HEK293 (cell line): Measurements from ENCODE around the gene ZNF792.

Experiments
- EGR2 ChIP-seq: fragments of 450-650 bp; formaldehyde crosslinking; IDR thresholded peaks from 2 replicates; pipeline ENCODE4 v1.5.1; 2016; ENCODE audit warnings: low read depth, missing biosample characterization, missing genetic modification characterization
- GLI4 ChIP-seq: fragments of 450-650 bp; formaldehyde crosslinking; IDR thresholded peaks from 2 replicates; pipeline ENCODE4 v1.5.1; 2016; ENCODE audit warnings: missing biosample characterization, missing genetic modification characterization
- KLF7 ChIP-seq: fragments of 450-650 bp; formaldehyde crosslinking; IDR thresholded peaks from 2 replicates; pipeline ENCODE4 v1.5.1; 2016; ENCODE audit warnings: missing biosample characterization, missing genetic modification characterization, borderline replicate concordance
- KLF8 ChIP-seq: fragments of 450-650 bp; formaldehyde crosslinking; IDR thresholded peaks from 2 replicates; pipeline ENCODE4 v1.5.1; 2016; ENCODE audit warnings: missing biosample characterization, missing genetic modification characterization
- OSR2 ChIP-seq: fragments of 450-650 bp; formaldehyde crosslinking; IDR thresholded peaks from 2 replicates; pipeline ENCODE4 v1.5.1; 2016; ENCODE audit warnings: missing biosample characterization, missing genetic modification characterization
- PRDM1 ChIP-seq: fragments of 450-650 bp; formaldehyde crosslinking; IDR thresholded peaks from 2 replicates; pipeline ENCODE4; 2016; ENCODE audit warnings: missing biosample characterization, missing genetic modification characterization
- ZBTB17 ChIP-seq: fragments of 450-650 bp; formaldehyde crosslinking; IDR thresholded peaks from 2 replicates; pipeline ENCODE4 v1.5.1; 2016; ENCODE audit warnings: missing biosample characterization, missing genetic modification characterization
- ZFP3 ChIP-seq: fragments of 450-650 bp; formaldehyde crosslinking; IDR thresholded peaks from 2 replicates; pipeline ENCODE4 v1.5.1; 2016; ENCODE audit warnings: low read depth, missing biosample characterization, missing genetic modification characterization
- ZNF121 ChIP-seq: fragments of 450-650 bp; formaldehyde crosslinking; IDR thresholded peaks from 2 replicates; pipeline ENCODE4 v1.5.1; 2016; ENCODE audit warnings: missing biosample characterization, missing genetic modification characterization
- ZNF174 ChIP-seq: fragments of 450-650 bp; formaldehyde crosslinking; IDR thresholded peaks from 2 replicates; pipeline ENCODE4 v1.5.0; 2017; ENCODE audit warnings: missing biosample characterization, mild to moderate bottlenecking, missing genetic modification characterization
- ZNF2 ChIP-seq: fragments of 450-650 bp; formaldehyde crosslinking; IDR thresholded peaks from 2 replicates; pipeline ENCODE4 v1.5.1; 2016; ENCODE audit warnings: missing biosample characterization, missing genetic modification characterization
- ZNF311 ChIP-seq: fragments of 450-650 bp; formaldehyde crosslinking; IDR thresholded peaks from 2 replicates; pipeline ENCODE4 v1.5.1; 2017; ENCODE audit warnings: missing biosample characterization, missing genetic modification characterization, borderline replicate concordance
- ZNF391 ChIP-seq: fragments of 450-650 bp; formaldehyde crosslinking; IDR thresholded peaks from 2 replicates; pipeline ENCODE4 v1.5.1; 2016; ENCODE audit warnings: low read depth, missing biosample characterization, missing genetic modification characterization, borderline replicate concordance
- ZNF394 ChIP-seq: fragments of 450-650 bp; formaldehyde crosslinking; IDR thresholded peaks from 2 replicates; pipeline ENCODE4 v1.5.1; 2016; ENCODE audit warnings: missing biosample characterization, missing genetic modification characterization, mild to moderate bottlenecking, moderate library complexity, borderline replicate concordance
- ZNF426 ChIP-seq: fragments of 450-650 bp; formaldehyde crosslinking; IDR thresholded peaks from 2 replicates; pipeline ENCODE4 v1.5.1; 2017; ENCODE audit warnings: missing biosample characterization, missing genetic modification characterization, mild to moderate bottlenecking, inconsistent platforms, moderate library complexity
- ZNF501 ChIP-seq: fragments of 450-650 bp; formaldehyde crosslinking; IDR thresholded peaks from 2 replicates; pipeline ENCODE4 v1.5.1; 2016; ENCODE audit warnings: missing biosample characterization, missing genetic modification characterization
- ZNF510 ChIP-seq: fragments of 450-650 bp; formaldehyde crosslinking; IDR thresholded peaks from 2 replicates; pipeline ENCODE4 v1.5.1; 2018; ENCODE audit warnings: mild to moderate bottlenecking, missing genetic modification characterization, missing biosample characterization; ENCODE audit not compliant: insufficient replicate concordance
- ZNF514 ChIP-seq: fragments of 450-650 bp; formaldehyde crosslinking; IDR thresholded peaks from 2 replicates; pipeline ENCODE4 v1.5.1; 2016; ENCODE audit warnings: missing biosample characterization, missing genetic modification characterization
- ZNF558 ChIP-seq: fragments of 450-650 bp; formaldehyde crosslinking; IDR thresholded peaks from 2 replicates; pipeline ENCODE4 v1.5.1; 2016; ENCODE audit warnings: missing biosample characterization, missing genetic modification characterization
- ZNF629 ChIP-seq: fragments of 450-650 bp; formaldehyde crosslinking; IDR thresholded peaks from 2 replicates; pipeline ENCODE4 v1.5.1; 2017; ENCODE audit warnings: missing biosample characterization, missing genetic modification characterization
- ZNF660 ChIP-seq: fragments of 450-650 bp; IDR thresholded peaks from 2 replicates; pipeline ENCODE4 v1.5.1; 2018; ENCODE audit warnings: missing biosample characterization, mild to moderate bottlenecking, missing genetic modification characterization
- ZNF791 ChIP-seq: fragments of 450-650 bp; formaldehyde crosslinking; IDR thresholded peaks from 2 replicates; pipeline ENCODE4 v1.5.1; 2016; ENCODE audit warnings: missing biosample characterization, missing genetic modification characterization
- ZNF792 ChIP-seq: fragments of 450-650 bp; formaldehyde crosslinking; IDR thresholded peaks from 2 replicates; pipeline ENCODE4 v1.5.1; 2016; ENCODE audit warnings: missing biosample characterization, missing genetic modification characterization
- TF ChIP-seq, protein P1 (sequence below): fragments of 450-650 bp; IDR thresholded peaks from 2 replicates; pipeline ENCODE4 v1.5.1; 2018; ENCODE audit warnings: missing biosample characterization, missing genetic modification characterization
- TF ChIP-seq, protein P2 (sequence below): fragments of 450-650 bp; formaldehyde crosslinking; conservative IDR thresholded peaks from 2 replicates; pipeline ENCODE4 v1.5.1; 2016; ENCODE audit warnings: low read depth, missing biosample characterization, missing genetic modification characterization
- TF ChIP-seq, protein P3 (sequence below): fragments of 450-650 bp; formaldehyde crosslinking; optimal IDR thresholded peaks from 2 replicates; pipeline ENCODE3; 2016; ENCODE audit warnings: missing biosample characterization, mild to moderate bottlenecking, missing genetic modification characterization
- TF ChIP-seq, protein P4 (sequence below): fragments of 450-650 bp; IDR thresholded peaks from 2 replicates; pipeline ENCODE4 v1.5.1; 2018; ENCODE audit warnings: missing biosample characterization, mild to moderate bottlenecking, missing genetic modification characterization
- TF ChIP-seq, protein P5 (sequence below): fragments of 450-650 bp; formaldehyde crosslinking; IDR thresholded peaks from 2 replicates; pipeline ENCODE4 v1.5.1; 2016; ENCODE audit warnings: missing biosample characterization, missing genetic modification characterization
- TF ChIP-seq, protein P6 (sequence below): fragments of 450-650 bp; formaldehyde crosslinking; IDR thresholded peaks from 2 replicates; pipeline ENCODE4 v1.5.1; 2016; ENCODE audit warnings: missing biosample characterization, missing genetic modification characterization, low read depth

Gene ZNF792

DNA sequence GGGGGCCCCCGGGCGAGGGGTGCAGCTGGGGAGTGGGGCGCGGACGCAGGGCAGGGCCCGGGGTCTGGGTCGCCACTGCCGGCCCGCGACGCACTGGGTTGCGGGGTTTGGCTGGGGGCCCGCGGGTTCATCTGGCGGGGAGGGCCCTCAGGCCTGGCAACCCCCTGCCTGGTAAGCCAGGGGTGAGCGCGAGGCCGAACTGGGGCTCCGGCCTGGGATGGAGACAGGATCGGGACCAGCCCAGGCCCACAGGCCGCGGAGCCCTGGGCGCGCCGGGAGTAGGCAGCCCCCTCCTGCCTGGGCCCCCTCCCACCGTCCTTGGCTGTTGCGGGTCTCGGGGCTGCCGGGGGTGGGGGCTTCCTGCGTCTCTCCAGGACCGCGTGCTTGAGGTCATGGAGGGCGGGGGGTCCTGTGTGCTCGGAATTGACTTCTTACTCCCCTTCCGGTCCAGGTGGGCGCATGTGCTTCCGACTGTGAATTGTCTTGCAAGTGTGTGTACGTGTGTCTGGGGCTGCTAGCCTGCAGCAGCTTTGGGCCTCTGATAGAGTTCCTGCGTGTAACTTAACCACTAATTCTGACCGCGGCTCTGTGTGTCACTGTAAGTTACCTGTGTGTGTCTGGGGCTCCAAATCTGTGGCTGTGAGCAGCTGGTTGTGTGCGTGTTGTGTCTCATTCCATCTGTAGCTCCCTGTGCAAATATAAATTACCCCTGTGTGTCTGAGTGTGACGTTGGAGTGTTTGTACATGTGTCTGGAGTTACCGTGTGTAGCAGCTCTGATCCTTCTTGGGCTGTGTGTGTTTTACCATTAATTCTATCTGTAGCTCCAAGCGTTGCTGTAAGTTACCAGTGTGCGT lies 36.8 kb upstream of the ZNF792 start (continued):
- TF ChIP-seq ZNF510 (tag by site-specific recombination) (no peak), ZFP3 (tag by site-specific recombination) (no peak), ZNF629 (tag by site-specific recombination) (peak; percentile 70; the same call in 1 of the 2 replicates), GLI4 (tag by site-specific recombination) (no peak), EGR2 (tag by site-specific recombination) (0 out of 2 replicates have a peak, but pooled peaks have one; percentile 25), PRDM1 (tag by site-specific recombination) (no peak), ZNF558 (tag by site-specific recombination) (no peak), ZNF792 (0 out of 2 replicates have a peak, but pooled peaks have one; percentile 49), KLF8 (tag by site-specific recombination) (peak; percentile 70; the same call in 1 of the 2 replicates), ZNF791 (tag by site-specific recombination) (no peak), ZNF2 (tag by site-specific recombination) (peak; percentile 87; the same call in 1 of the 2 replicates), KLF7 (peak; percentile 38; the same call in 1 of the 2 replicates), ZBTB17 (tag by site-specific recombination) (peak; percentile 79), ZNF174 (tag by site-specific recombination) (no peak), ZNF426 (tag by site-specific recombination) (no peak), ZNF391 (tag by site-specific recombination) (peak; percentile 66; the same call in 1 of the 2 replicates), ZNF121 (tag by site-specific recombination) (0 out of 2 replicates have a peak, but pooled peaks have one; percentile 14), ZNF501 (tag by site-specific recombination) (0 out of 2 replicates have a peak, but pooled peaks have one; percentile 36), ZNF311 (tag by site-specific recombination) (no peak), ZNF394 (tag by site-specific recombination) (no peak), ZNF514 (no peak), ZNF660 (tag by site-specific recombination) (no peak), OSR2 (tag by site-specific recombination) (no peak)
- TF ChIP-seq, protein P1, sequence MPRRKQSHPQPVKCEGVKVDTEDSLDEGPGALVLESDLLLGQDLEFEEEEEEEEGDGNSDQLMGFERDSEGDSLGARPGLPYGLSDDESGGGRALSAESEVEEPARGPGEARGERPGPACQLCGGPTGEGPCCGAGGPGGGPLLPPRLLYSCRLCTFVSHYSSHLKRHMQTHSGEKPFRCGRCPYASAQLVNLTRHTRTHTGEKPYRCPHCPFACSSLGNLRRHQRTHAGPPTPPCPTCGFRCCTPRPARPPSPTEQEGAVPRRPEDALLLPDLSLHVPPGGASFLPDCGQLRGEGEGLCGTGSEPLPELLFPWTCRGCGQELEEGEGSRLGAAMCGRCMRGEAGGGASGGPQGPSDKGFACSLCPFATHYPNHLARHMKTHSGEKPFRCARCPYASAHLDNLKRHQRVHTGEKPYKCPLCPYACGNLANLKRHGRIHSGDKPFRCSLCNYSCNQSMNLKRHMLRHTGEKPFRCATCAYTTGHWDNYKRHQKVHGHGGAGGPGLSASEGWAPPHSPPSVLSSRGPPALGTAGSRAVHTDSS (tag by site-specific recombination) = no peak
- TF ChIP-seq, protein P2, sequence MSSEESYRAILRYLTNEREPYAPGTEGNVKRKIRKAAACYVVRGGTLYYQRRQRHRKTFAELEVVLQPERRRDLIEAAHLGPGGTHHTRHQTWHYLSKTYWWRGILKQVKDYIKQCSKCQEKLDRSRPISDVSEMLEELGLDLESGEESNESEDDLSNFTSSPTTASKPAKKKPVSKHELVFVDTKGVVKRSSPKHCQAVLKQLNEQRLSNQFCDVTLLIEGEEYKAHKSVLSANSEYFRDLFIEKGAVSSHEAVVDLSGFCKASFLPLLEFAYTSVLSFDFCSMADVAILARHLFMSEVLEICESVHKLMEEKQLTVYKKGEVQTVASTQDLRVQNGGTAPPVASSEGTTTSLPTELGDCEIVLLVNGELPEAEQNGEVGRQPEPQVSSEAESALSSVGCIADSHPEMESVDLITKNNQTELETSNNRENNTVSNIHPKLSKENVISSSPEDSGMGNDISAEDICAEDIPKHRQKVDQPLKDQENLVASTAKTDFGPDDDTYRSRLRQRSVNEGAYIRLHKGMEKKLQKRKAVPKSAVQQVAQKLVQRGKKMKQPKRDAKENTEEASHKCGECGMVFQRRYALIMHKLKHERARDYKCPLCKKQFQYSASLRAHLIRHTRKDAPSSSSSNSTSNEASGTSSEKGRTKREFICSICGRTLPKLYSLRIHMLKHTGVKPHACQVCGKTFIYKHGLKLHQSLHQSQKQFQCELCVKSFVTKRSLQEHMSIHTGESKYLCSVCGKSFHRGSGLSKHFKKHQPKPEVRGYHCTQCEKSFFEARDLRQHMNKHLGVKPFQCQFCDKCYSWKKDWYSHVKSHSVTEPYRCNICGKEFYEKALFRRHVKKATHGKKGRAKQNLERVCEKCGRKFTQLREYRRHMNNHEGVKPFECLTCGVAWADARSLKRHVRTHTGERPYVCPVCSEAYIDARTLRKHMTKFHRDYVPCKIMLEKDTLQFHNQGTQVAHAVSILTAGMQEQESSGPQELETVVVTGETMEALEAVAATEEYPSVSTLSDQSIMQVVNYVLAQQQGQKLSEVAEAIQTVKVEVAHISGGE = peak; percentile 89
- TF ChIP-seq, protein P3, sequence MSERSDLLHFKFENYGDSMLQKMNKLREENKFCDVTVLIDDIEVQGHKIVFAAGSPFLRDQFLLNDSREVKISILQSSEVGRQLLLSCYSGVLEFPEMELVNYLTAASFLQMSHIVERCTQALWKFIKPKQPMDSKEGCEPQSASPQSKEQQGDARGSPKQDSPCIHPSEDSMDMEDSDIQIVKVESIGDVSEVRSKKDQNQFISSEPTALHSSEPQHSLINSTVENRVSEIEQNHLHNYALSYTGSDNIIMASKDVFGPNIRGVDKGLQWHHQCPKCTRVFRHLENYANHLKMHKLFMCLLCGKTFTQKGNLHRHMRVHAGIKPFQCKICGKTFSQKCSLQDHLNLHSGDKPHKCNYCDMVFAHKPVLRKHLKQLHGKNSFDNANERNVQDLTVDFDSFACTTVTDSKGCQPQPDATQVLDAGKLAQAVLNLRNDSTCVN (tag by site-specific recombination) = peak; percentile 72
- TF ChIP-seq, protein P4, sequence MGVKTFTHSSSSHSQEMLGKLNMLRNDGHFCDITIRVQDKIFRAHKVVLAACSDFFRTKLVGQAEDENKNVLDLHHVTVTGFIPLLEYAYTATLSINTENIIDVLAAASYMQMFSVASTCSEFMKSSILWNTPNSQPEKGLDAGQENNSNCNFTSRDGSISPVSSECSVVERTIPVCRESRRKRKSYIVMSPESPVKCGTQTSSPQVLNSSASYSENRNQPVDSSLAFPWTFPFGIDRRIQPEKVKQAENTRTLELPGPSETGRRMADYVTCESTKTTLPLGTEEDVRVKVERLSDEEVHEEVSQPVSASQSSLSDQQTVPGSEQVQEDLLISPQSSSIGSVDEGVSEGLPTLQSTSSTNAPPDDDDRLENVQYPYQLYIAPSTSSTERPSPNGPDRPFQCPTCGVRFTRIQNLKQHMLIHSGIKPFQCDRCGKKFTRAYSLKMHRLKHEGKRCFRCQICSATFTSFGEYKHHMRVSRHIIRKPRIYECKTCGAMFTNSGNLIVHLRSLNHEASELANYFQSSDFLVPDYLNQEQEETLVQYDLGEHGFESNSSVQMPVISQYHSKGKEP (tag by site-specific recombination) = no peak
- TF ChIP-seq, protein P5, sequence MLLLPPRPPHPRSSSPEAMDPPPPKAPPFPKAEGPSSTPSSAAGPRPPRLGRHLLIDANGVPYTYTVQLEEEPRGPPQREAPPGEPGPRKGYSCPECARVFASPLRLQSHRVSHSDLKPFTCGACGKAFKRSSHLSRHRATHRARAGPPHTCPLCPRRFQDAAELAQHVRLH (tag by site-specific recombination) = peak; percentile 6; the same call in 1 of the 2 replicates
- TF ChIP-seq, protein P6, sequence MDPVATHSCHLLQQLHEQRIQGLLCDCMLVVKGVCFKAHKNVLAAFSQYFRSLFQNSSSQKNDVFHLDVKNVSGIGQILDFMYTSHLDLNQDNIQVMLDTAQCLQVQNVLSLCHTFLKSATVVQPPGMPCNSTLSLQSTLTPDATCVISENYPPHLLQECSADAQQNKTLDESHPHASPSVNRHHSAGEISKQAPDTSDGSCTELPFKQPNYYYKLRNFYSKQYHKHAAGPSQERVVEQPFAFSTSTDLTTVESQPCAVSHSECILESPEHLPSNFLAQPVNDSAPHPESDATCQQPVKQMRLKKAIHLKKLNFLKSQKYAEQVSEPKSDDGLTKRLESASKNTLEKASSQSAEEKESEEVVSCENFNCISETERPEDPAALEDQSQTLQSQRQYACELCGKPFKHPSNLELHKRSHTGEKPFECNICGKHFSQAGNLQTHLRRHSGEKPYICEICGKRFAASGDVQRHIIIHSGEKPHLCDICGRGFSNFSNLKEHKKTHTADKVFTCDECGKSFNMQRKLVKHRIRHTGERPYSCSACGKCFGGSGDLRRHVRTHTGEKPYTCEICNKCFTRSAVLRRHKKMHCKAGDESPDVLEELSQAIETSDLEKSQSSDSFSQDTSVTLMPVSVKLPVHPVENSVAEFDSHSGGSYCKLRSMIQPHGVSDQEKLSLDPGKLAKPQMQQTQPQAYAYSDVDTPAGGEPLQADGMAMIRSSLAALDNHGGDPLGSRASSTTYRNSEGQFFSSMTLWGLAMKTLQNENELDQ (tag by site-specific recombination) = no peak
